ENCODE measurements around the gene SLC38A6. TPM values are rescaled to one million over a fixed set of nuclear protein-coding genes. Genes with fewer than 3 reads are reported as not detected.

SLC38A6 gene
- total and polyA plus RNA-seq, 2 of the 8 experiments (the other 6 are each of a cell fraction or from before 2014, with no cell fraction given), result 8.1 to 9.8 TPM

- Histone ChIP-seq H4K20me1 (replicated peaks in 1 of 2; ENCODE audit: control insufficient read depth in 1 of 2, insufficient read depth in 2 of 2, low read length in 2 of 2) (no peaks in the 10 kb centered on the region), H3K27me3 (replicated peaks in 1 of 4; ENCODE audit: control insufficient read depth in 3 of 4, extremely low read depth in 1 of 4, insufficient read depth in 3 of 4, low read length in 3 of 4) (no peaks in the 10 kb centered on the region), H3K4ac (replicated peaks; ENCODE audit: insufficient read length, low read depth, low read length) (no peak overlapping the region), H4K5ac (ENCODE audit: insufficient read length, low read depth, low read length) (no peak overlapping the region), H2BK20ac (ENCODE audit: low read length) (no peak overlapping the region), H3K14ac (ENCODE audit: insufficient read length) (no peak overlapping the region), H2AK5ac (ENCODE audit: low read depth, low read length) (no peak overlapping the region), H2BK5ac (ENCODE audit: low read depth, low read length) (no peak overlapping the region), H2AFZ (ENCODE audit: low read length) (no peak overlapping the region), H3K18ac (ENCODE audit: extremely low read depth, low read length) (no peak overlapping the region), H2BK120ac (replicated peaks; ENCODE audit: low read depth, low read length) (no peak overlapping the region), H3K56ac (replicated peaks; ENCODE audit: insufficient read length, low read depth, low read length) (no peak overlapping the region), H4K91ac (replicated peaks; ENCODE audit: insufficient read length, low read length) (no peak overlapping the region), H4K8ac (ENCODE audit: extremely low read depth, insufficient read depth, low read length) (no peak overlapping the region), H3K36me3 (ENCODE audit: control insufficient read depth in 2 of 4, insufficient read depth in 4 of 4, low read length in 3 of 4) (no peaks in the 10 kb centered on the region), H3K79me1 (ENCODE audit: low read depth, low read length) (no peaks in the 10 kb centered on the region), H3K9ac (replicated peaks in 1 of 4; ENCODE audit: extremely low read depth in 1 of 4, low read depth in 3 of 4, low read length in 3 of 4) (no peak overlapping the region), H2BK12ac (ENCODE audit: low read depth, low read length) (no peak overlapping the region), H3K4me2 (ENCODE audit: insufficient read depth in 1 of 2, low read depth in 2 of 2, low read length in 2 of 2) (no peak overlapping the region), H3K9me3 (ENCODE audit: insufficient read depth in 2 of 2, low read depth in 1 of 2, low read length in 1 of 2) (no peaks in the 10 kb centered on the region), H3K23ac (ENCODE audit: insufficient read length) (no peak overlapping the region), H3K4me1 (replicated peaks in 1 of 4; ENCODE audit: control insufficient read depth in 3 of 4, insufficient read depth in 4 of 4, low read length in 3 of 4) (peaks cover 4 to 8% (median 7%) of the 10 kb centered on the region in 4 experiments), H3K4me3 (ENCODE audit: extremely low read depth in 1 of 4, insufficient read depth in 2 of 4, low read depth in 3 of 4, low read length in 4 of 4) (no peak overlapping the region), H2BK15ac (ENCODE audit: low read length) (no peak overlapping the region), H3K79me2 (ENCODE audit: control insufficient read depth in 1 of 2, insufficient read depth in 2 of 2, low read length in 2 of 2) (no peaks in the 10 kb centered on the region), H3K23me2 (ENCODE audit: low read depth, low read length) (no peaks in the 10 kb centered on the region; the same call in 1 of the 2 replicates), H3K27ac (ENCODE audit: low read depth, low read length) (no peak overlapping the region)
- POLR2A ChIA-PET (ENCODE audit: partially characterized antibody), result no interaction called here
- no peak for FAIRE-seq
- no peak for DNase-seq (ENCODE audit: low read depth in 1 of 2, low spot score in 2 of 2)
- 92% methylated on average over 4 of the region's 4 CpGs; no CpG with 5 or more reads in 1 of the 2 experiments for WGBS, 2 experiments (ENCODE audit: extremely low coverage in 1 of 2, insufficient coverage in 1 of 2, insufficient read length in 1 of 2, insufficient replicate concordance in 2 of 2, low coverage in 1 of 2, low lambda C conversion rate in 2 of 2, missing lambda C conversion rate in 1 of 2)
- CTCF ChIA-PET (ENCODE audit: partially characterized antibody), result interaction anchor here (0.6 to 1.2 kb wide), 5 partner anchors 9 to 832 kb away, joined by 3 to 5 read pairs (median 3); no protein-coding TSS in a partner anchor
- TF ChIP-seq E2F6 (IDR thresholded peaks at IDR 0.05), result no peak
- no peak for TF ChIP-seq ATF2 (IDR thresholded peaks at IDR 0.05; ENCODE audit: low read length)
- TF ChIP-seq HDAC2 (IDR thresholded peaks at IDR 0.05; ENCODE audit: borderline replicate concordance in 1 of 2, low read depth in 2 of 2, low read length in 2 of 2), result no peak
- no peak for TF ChIP-seq SIRT6 (IDR thresholded peaks at IDR 0.05; ENCODE audit: low read length)
- TF ChIP-seq NANOG (IDR thresholded peaks at IDR 0.05; ENCODE audit: insufficient read depth, low read depth, low read length, poor library complexity, severe bottlenecking), result no peak
- TF ChIP-seq FOSL1 (IDR thresholded peaks at IDR 0.05; ENCODE audit: insufficient read depth, low read depth, low read length), result no peak
- no peak for TF ChIP-seq GTF2F1 (IDR thresholded peaks at IDR 0.05; ENCODE audit: borderline replicate concordance, low read depth, low read length)
- no peak for TF ChIP-seq SAP30 (IDR thresholded peaks at IDR 0.05; ENCODE audit: insufficient read depth, insufficient replicate concordance, low read length)
- TF ChIP-seq POLR2AphosphoS5 (IDR thresholded peaks at IDR 0.05; ENCODE audit: low read depth, low read length), result no peak
These were observed 97.1 kb downstream of the SLC38A6 start for GRCh38 chr14:61077951-61078720.
